Astrocyte (in vitro differentiated cells and primary cell): ENCODE measurements around the gene RAB21.

Source experiments
- CTCF ChIP-seq: IDR thresholded peaks from 2 replicates; pipeline ENCODE4 v1.5.1; 2011; ENCODE audit warnings: low read depth, mild to moderate bottlenecking, inconsistent platforms, low read length, moderate library complexity; ENCODE audit not compliant: insufficient read depth
- EZH2 ChIP-seq: IDR thresholded peaks from 2 replicates; pipeline ENCODE4 v1.6.1; 2012; ENCODE audit warnings: mild to moderate bottlenecking, low read length, inconsistent platforms; ENCODE audit not compliant: insufficient read depth

DNA sequence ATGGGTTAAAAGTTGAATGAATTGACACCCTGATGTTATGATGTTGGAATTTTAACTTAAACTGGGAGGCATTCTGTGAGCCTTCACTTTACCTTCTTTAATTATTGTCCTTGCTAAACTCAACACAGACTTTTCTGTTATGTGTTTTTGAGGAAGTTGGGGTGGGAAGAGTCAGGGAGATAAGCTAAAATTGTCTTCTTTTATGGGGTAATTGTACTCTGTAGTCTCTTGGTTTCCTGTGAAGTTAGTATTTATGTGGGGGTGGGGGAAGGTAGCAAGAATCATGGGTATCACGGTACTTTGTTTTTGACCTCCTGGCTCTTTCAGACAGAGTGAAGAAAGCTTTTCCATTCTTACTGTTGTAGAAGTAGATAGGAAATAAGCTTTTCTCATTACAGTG lies 32.9 kb downstream of the RAB21 start:
- no peak for TF ChIP-seq CTCF
- no peak for TF ChIP-seq EZH2
